SK-N-SH treated with all-trans-retinoic acid at 6 μM for 48 hours (cell line): Measurements from ENCODE around the gene TMPRSS4.

ENCODE experiments used
- ATAC-seq: fragments of 200-7000 bp; cut with Tn5 transposase; 3 replicates; pipeline ENCODE4 v1.9.1; 2020; ENCODE audit warnings: mild to moderate bottlenecking, moderate library complexity
- ARNTL ChIP-seq: fragments of 450-650 bp; formaldehyde crosslinking; IDR thresholded peaks from 2 replicates; pipeline ENCODE4 v1.5.0; 2020; ENCODE audit warnings: low read depth, mild to moderate bottlenecking, moderate library complexity, borderline replicate concordance
- BACH2 ChIP-seq: fragments of 250-450 bp; sonication (Bioruptor Pico); IDR thresholded peaks from 2 replicates; pipeline ENCODE4 v1.9.0; 2021; ENCODE audit warnings: mild to moderate bottlenecking, borderline replicate concordance
- CREB5 ChIP-seq: fragments of 250-450 bp; sonication (Bioruptor Pico); IDR thresholded peaks from 2 replicates; pipeline ENCODE4 v1.5.1; 2020; ENCODE audit warnings: low read depth, mild to moderate bottlenecking, moderate library complexity
- CSDC2 ChIP-seq: fragments of 250-450 bp; sonication (Bioruptor Pico); IDR thresholded peaks from 2 replicates; pipeline ENCODE4 v1.5.0; 2020; ENCODE audit warnings: mild to moderate bottlenecking, moderate library complexity
- CSRNP3 ChIP-seq: fragments of 250-450 bp; sonication (Bioruptor Pico); IDR thresholded peaks from 2 replicates; pipeline ENCODE4 v1.5.1; 2021; ENCODE audit warnings: mild to moderate bottlenecking, moderate library complexity
- ESRRG ChIP-seq: fragments of 250-450 bp; sonication (Bioruptor Pico); IDR thresholded peaks from 2 replicates; pipeline ENCODE4 v1.6.1; 2021; ENCODE audit warnings: mild to moderate bottlenecking
- ISL1 ChIP-seq: fragments of 250-450 bp; sonication (Bioruptor Pico); IDR thresholded peaks from 2 replicates; pipeline ENCODE4 v2.1.2; 2022; ENCODE audit warnings: mild to moderate bottlenecking, moderate library complexity
- OSR1 ChIP-seq: fragments of 250-450 bp; sonication (Bioruptor Pico); IDR thresholded peaks from 2 replicates; pipeline ENCODE4 v1.8.0; 2022; ENCODE audit warnings: moderate library complexity, mild to moderate bottlenecking, inconsistent platforms
- PATZ1 ChIP-seq: fragments of 250-450 bp; sonication (Bioruptor Pico); IDR thresholded peaks from 2 replicates; pipeline ENCODE4 v1.8.0; 2020; ENCODE audit warnings: mild to moderate bottlenecking, moderate library complexity, borderline replicate concordance
- POU6F1 ChIP-seq: fragments of 250-450 bp; sonication (Bioruptor Pico); IDR thresholded peaks from 2 replicates; pipeline ENCODE4 v1.8.0; 2021; ENCODE audit warnings: low read depth, mild to moderate bottlenecking, moderate library complexity, borderline replicate concordance
- PPARA ChIP-seq: fragments of 250-450 bp; sonication (Bioruptor Pico); IDR thresholded peaks from 2 replicates; pipeline ENCODE4 v1.5.0; 2020; ENCODE audit warnings: mild to moderate bottlenecking, borderline replicate concordance
- RARB ChIP-seq: fragments of 250-450 bp; sonication (Bioruptor Pico); IDR thresholded peaks from 2 replicates; pipeline ENCODE4 v1.8.0; 2021; ENCODE audit warnings: mild to moderate bottlenecking, moderate library complexity
- TOX ChIP-seq: fragments of 250-450 bp; sonication (Bioruptor Pico); IDR thresholded peaks from 2 replicates; pipeline ENCODE4 v1.8.0; 2021; ENCODE audit warnings: mild to moderate bottlenecking, moderate library complexity, borderline replicate concordance
- TSHZ2 ChIP-seq: fragments of 250-450 bp; sonication (Bioruptor Pico); IDR thresholded peaks from 2 replicates; pipeline ENCODE4 v1.5.0; 2020; ENCODE audit warnings: mild to moderate bottlenecking, moderate library complexity
- ZC3H10 ChIP-seq: fragments of 250-450 bp; sonication (Bioruptor Pico); IDR thresholded peaks from 2 replicates; pipeline ENCODE4 v1.5.1; 2021; ENCODE audit warnings: mild to moderate bottlenecking, moderate library complexity
- ZFP3 ChIP-seq: fragments of 250-450 bp; sonication (Bioruptor Pico); IDR thresholded peaks from 2 replicates; pipeline ENCODE4 v1.5.0; 2020; ENCODE audit warnings: mild to moderate bottlenecking, moderate library complexity
- ZNF565 ChIP-seq: fragments of 450-650 bp; formaldehyde crosslinking; conservative IDR thresholded peaks from 2 replicates; pipeline ENCODE4 v1.5.0; 2020; ENCODE audit warnings: low read depth, mild to moderate bottlenecking, moderate library complexity
- ZNF70 ChIP-seq: fragments of 450-650 bp; formaldehyde crosslinking; IDR thresholded peaks from 2 replicates; pipeline ENCODE4 v1.5.0; 2020; ENCODE audit warnings: mild to moderate bottlenecking, moderate library complexity
- ZNF8 ChIP-seq: fragments of 450-650 bp; formaldehyde crosslinking; IDR thresholded peaks from 2 replicates; pipeline ENCODE4 v1.5.0; 2020; ENCODE audit warnings: mild to moderate bottlenecking, moderate library complexity

The TMPRSS4 gene

GRCh38 chr11:118047749-118048148 is 29.1 kb upstream of the TMPRSS4 start (continued):
- no peak for TF ChIP-seq POU6F1 (CRISPR knock-in tag)
- no peak for TF ChIP-seq BACH2
- no peak for TF ChIP-seq TOX (CRISPR knock-in tag)
- no peak for TF ChIP-seq PPARA (CRISPR knock-in tag)
- no peak for TF ChIP-seq ZNF70 (CRISPR knock-in tag)

- TF ChIP-seq CSDC2 (CRISPR knock-in tag) (no peak), ARNTL (CRISPR knock-in tag) (no peak), ZNF70 (CRISPR knock-in tag) (no peak), POU6F1 (CRISPR knock-in tag) (no peak), PPARA (CRISPR knock-in tag) (no peak)
- TF ChIP-seq, all 23 proteins: peak for 0
- no peak for ATAC-seq
Measured at GRCh38 chr11:118048472-118049370, 28.2 kb upstream of the TMPRSS4 start.

DNA sequence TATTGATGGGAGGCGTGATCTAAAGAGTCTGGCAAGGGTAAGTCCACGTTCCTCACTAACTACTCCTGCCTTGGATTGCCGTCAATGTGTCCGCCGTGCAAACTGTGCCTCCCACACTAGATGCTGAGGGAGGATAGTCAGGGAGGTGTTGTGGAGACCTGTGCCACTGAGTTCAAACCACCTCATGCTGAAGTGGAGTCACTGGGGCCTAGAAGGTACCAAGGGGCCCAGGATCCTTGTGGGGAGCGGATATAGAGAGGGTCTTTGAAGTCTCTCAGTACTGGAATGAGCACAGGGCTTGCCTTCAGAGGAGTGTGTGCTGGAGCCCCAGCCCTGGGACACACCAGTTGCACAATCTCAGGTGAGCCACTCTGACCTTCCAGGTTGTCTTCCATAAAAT is 27.1 kb upstream of the TMPRSS4 start:
- no peak for ATAC-seq
- TF ChIP-seq PPARA (CRISPR knock-in tag) = no peak
- TF ChIP-seq RARB (CRISPR knock-in tag) = no peak
- TF ChIP-seq ZFP3 (CRISPR knock-in tag) = no peak
- TF ChIP-seq ZC3H10 (CRISPR knock-in tag) = no peak
- TF ChIP-seq ISL1 = no peak
- TF ChIP-seq TOX (CRISPR knock-in tag) = no peak
- no peak for TF ChIP-seq ZNF565 (CRISPR knock-in tag)
- TF ChIP-seq ARNTL (CRISPR knock-in tag) = no peak
- no peak for TF ChIP-seq PATZ1 (CRISPR knock-in tag)
- no peak for TF ChIP-seq CSRNP3 (CRISPR knock-in tag)
- no peak for TF ChIP-seq ZNF70 (CRISPR knock-in tag)
- no peak for TF ChIP-seq CSDC2 (CRISPR knock-in tag)
- no peak for TF ChIP-seq ZNF8 (CRISPR knock-in tag)
- TF ChIP-seq OSR1 (CRISPR knock-in tag) = no peak
- TF ChIP-seq TSHZ2 (CRISPR knock-in tag) = no peak
- TF ChIP-seq ESRRG (CRISPR knock-in tag) = no peak
- TF ChIP-seq CREB5 = no peak
